Ramos (cell line): ENCODE measurements around the gene RNF152.
"Not testable (repeated sequence)": the region's sequence is repeated elsewhere in the genome, so short reads cannot be mapped to it uniquely, and the experiment has no call there.

Source experiments
- in situ Hi-C: fragments of 300-500 bp; cut with MboI; formaldehyde crosslinking; loops from one replicate; pipeline ENCODE4 v1.14.3; 2022; ENCODE audit warnings: low sequenced_read_pairs; ENCODE audit not compliant: unreplicated experiment

RNF152 gene

GRCh38 chr18:61824733-61825363 lies 68.0 kb downstream of the RNF152 start:
- in situ Hi-C loops, result no loop called here

- in situ Hi-C loops, result no loop called here
These were observed 69.2 kb downstream of the RNF152 start for GRCh38 chr18:61823595-61823994.

- in situ Hi-C loops, result no loop called here
These were observed 69.9 kb downstream of the RNF152 start for GRCh38 chr18:61822879-61823278.

- in situ Hi-C loops, result no loop called here
These were observed 71.1 kb downstream of the RNF152 start for GRCh38 chr18:61821748-61822147.

GRCh38 chr18:61820882-61821281 lies 71.9 kb downstream of the RNF152 start:
- in situ Hi-C loops, result no loop called here

- in situ Hi-C loops, result no loop called here
These were observed 75.7 kb downstream of the RNF152 start for GRCh38 chr18:61817086-61817485.

- in situ Hi-C loops, result no loop called here
These were observed 76.8 kb downstream of the RNF152 start for GRCh38 chr18:61815885-61816470.

- in situ Hi-C loops, result no loop called here
These were observed 84.5 kb downstream of the RNF152 start for GRCh38 chr18:61808286-61808685.

GRCh38 chr18:61803393-61803792 lies 89.4 kb downstream of the RNF152 start:
- in situ Hi-C loops, result no loop called here

GRCh38 chr18:61797696-61798590 lies 94.9 kb downstream of the RNF152 start:
- in situ Hi-C loops, result no loop called here

GRCh38 chr18:61791031-61791430 lies 101.8 kb downstream of the RNF152 start:
- in situ Hi-C loops, result no loop called here

- in situ Hi-C loops, result not testable (repeated sequence)
These were observed 105.7 kb downstream of the RNF152 start for GRCh38 chr18:61787011-61787670.

- in situ Hi-C loops, result no loop called here
These were observed 107.2 kb downstream of the RNF152 start for GRCh38 chr18:61785588-61785987.

- in situ Hi-C loops, result no loop called here
These were observed 108.0 kb downstream of the RNF152 start for GRCh38 chr18:61784834-61785233.

GRCh38 chr18:61782545-61782944 lies 110.3 kb downstream of the RNF152 start:
- in situ Hi-C loops, result no loop called here

- in situ Hi-C loops, result not testable (repeated sequence)
These were observed 116.6 kb downstream of the RNF152 start for GRCh38 chr18:61776201-61776600.

GRCh38 chr18:61774846-61775245 lies 118.0 kb downstream of the RNF152 start:
- in situ Hi-C loops, result no loop called here

GRCh38 chr18:61772293-61772848 lies 120.4 kb downstream of the RNF152 start:
- in situ Hi-C loops, result no loop called here

GRCh38 chr18:61771861-61772260 lies 120.9 kb downstream of the RNF152 start:
- in situ Hi-C loops, result no loop called here

- in situ Hi-C loops, result no loop called here
These were observed 122.5 kb downstream of the RNF152 start for GRCh38 chr18:61770279-61770678.
